HEK293T (cell line): ENCODE measurements around the gene SMARCA5.

Source experiments
- CTCF ChIA-PET: fragments of 350-600 bp; formaldehyde crosslinking; extraction: SDS; loops from one replicate; lab custom pipeline; 2021; ENCODE audit warnings: antibody characterized with exemption, inconsistent platforms; lab: Yijun Ruan, JAX
- POLR2A ChIA-PET: fragments of 350-600 bp; formaldehyde crosslinking; extraction: SDS; loops from one replicate; lab custom pipeline; 2020; ENCODE audit warnings: antibody characterized with exemption, inconsistent platforms; lab: Yijun Ruan, JAX
- DNase-seq: peaks from one replicate; pipeline ENCODE4 v3.0.0; 2012; ENCODE audit warnings: mixed read lengths; ENCODE audit errors: extremely low spot score
- ARNT ChIP-seq: fragments of 450-650 bp; IDR thresholded peaks from 2 replicates; pipeline ENCODE4 v1.6.1; 2017; ENCODE audit warnings: mild to moderate bottlenecking
- BHLHE40 ChIP-seq: fragments of 450-650 bp; IDR thresholded peaks from 2 replicates; pipeline ENCODE4 v1.6.1; 2016; ENCODE audit warnings: mild to moderate bottlenecking, moderate library complexity, borderline replicate concordance
- CTBP1 ChIP-seq: fragments of 450-650 bp; IDR thresholded peaks from 2 replicates; pipeline ENCODE4 v1.6.1; 2016; ENCODE audit warnings: borderline replicate concordance
- ELF4 ChIP-seq: fragments of 450-650 bp; IDR thresholded peaks from 2 replicates; pipeline ENCODE4 v1.6.1; 2017; ENCODE audit warnings: antibody characterized with exemption
- FOXA1 ChIP-seq: fragments of 450-650 bp; IDR thresholded peaks from 2 replicates; pipeline ENCODE4 v1.6.1; 2016; ENCODE audit warnings: mild to moderate bottlenecking
- FOXK2 ChIP-seq: fragments of 450-650 bp; IDR thresholded peaks from 2 replicates; pipeline ENCODE4 v1.6.1; 2016; ENCODE audit warnings: mild to moderate bottlenecking
- FOXM1 ChIP-seq: fragments of 450-650 bp; IDR thresholded peaks from 2 replicates; pipeline ENCODE4 v1.6.1; 2017; ENCODE audit warnings: mild to moderate bottlenecking, borderline replicate concordance
- HDGF ChIP-seq: fragments of 450-650 bp; IDR thresholded peaks from 2 replicates; pipeline ENCODE4 v1.6.1; 2017; ENCODE audit warnings: antibody characterized with exemption, borderline replicate concordance
- L3MBTL2 ChIP-seq: fragments of 450-650 bp; conservative IDR thresholded peaks from 2 replicates; pipeline ENCODE4 v1.6.1; 2016; ENCODE audit warnings: mild to moderate bottlenecking
- LEF1 ChIP-seq: fragments of 450-650 bp; IDR thresholded peaks from 2 replicates; pipeline ENCODE4 v1.6.1; 2017; ENCODE audit warnings: mild to moderate bottlenecking, borderline replicate concordance
- NFRKB ChIP-seq: fragments of 450-650 bp; IDR thresholded peaks from 2 replicates; pipeline ENCODE4 v1.6.1; 2016; ENCODE audit warnings: mild to moderate bottlenecking, moderate library complexity
- PKNOX1 ChIP-seq: fragments of 450-650 bp; IDR thresholded peaks from 2 replicates; pipeline ENCODE4 v1.6.1; 2016
- SP1 ChIP-seq: fragments of 450-650 bp; IDR thresholded peaks from 2 replicates; pipeline ENCODE4 v1.6.1; 2017
- SUZ12 ChIP-seq: fragments of 450-650 bp; IDR thresholded peaks from 2 replicates; pipeline ENCODE4 v1.6.1; 2016; ENCODE audit warnings: mild to moderate bottlenecking
- TARDBP ChIP-seq: fragments of 450-650 bp; IDR thresholded peaks from 2 replicates; pipeline ENCODE4 v1.6.1; 2016
- ZNF384 ChIP-seq: fragments of 450-650 bp; IDR thresholded peaks from 2 replicates; pipeline ENCODE4 v1.6.1; 2016

The SMARCA5 gene

DNA sequence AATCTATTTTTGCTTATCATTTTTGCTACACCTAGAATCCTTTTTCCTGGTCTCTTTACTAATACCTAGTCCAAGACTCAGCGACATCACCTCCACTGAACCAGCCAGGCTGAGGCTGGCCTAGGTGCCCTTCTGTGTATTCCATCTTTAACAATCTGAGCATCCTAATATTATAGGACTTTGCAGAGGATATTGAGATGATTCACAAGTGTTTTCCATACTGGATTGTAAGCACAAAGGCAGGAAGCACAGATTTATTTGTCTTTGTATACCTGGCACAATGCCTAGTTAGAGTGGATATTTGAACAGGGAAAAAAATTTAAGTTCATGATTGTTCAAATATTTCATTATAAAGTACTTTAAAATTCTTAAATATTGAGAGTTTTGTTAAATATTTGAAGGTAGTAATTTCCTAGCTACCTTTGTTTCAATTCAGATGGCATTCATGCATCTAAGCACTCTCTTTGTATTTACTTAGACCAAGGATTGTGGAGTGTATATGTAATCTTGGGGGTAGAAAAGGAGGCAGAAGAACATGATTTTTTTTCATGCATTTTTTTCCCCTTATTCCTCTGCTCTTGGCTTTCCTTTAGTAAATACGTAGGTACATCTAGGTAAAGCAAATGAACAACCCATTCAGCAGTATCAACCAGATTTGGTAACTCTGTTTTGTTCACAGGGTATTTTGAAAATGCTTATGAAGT lies 18.4 kb downstream of the SMARCA5 start:
- DNase-seq, result no peak
- TF ChIP-seq TARDBP, result no peak
- no peak for TF ChIP-seq SUZ12
- TF ChIP-seq FOXM1, result no peak
- TF ChIP-seq LEF1, result no peak
- TF ChIP-seq PKNOX1, result no peak
- TF ChIP-seq HDGF, result no peak
- TF ChIP-seq ELF4, result no peak
- no peak for TF ChIP-seq FOXA1
- no peak for TF ChIP-seq NFRKB
- TF ChIP-seq BHLHE40, result no peak
- TF ChIP-seq ZNF384, result no peak
- TF ChIP-seq L3MBTL2, result no peak
- TF ChIP-seq ARNT, result no peak
- TF ChIP-seq CTBP1, result no peak
- TF ChIP-seq SP1, result no peak
- no peak for TF ChIP-seq FOXK2
- ChIA-PET POLR2A (no interaction called here), CTCF (interaction anchor here (1.2 kb wide), 1 partner anchor 15 kb away, joined by 4 read pairs; no protein-coding TSS in a partner anchor)

DNA sequence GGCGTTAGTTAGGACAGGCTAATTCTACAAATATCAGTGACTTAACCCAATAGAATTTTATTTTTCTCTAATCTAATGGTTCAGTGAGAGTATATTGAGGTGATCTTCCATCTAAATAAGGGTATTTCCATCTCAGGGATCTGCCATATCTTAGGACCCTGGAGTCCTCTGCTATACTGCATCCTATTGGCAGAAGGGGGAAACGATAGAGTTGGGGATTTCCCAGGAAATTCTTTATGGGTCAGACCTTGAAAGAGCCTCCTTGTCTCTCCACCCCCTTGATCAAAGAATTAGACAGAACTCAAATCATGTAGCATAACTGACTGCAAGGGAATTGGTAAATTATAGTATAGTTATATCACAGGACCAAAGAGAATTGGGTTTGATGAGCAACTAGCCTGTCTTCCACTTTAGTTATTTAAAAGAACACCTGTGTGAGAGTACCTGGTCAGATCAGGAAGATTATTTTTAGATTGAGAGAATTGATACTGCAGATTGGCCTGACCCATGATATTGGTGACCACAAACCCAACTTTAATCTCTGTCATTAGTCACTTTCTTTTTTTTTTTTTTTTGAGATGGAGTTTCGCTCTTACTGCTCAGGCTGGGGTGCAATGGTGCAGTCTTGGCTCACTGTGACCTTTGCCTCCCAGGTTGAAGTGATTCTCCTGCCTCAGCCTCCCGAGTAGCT lies 25.6 kb downstream of the SMARCA5 start:
- ChIA-PET POLR2A (no interaction called here), CTCF (no interaction called here)
- no peak for DNase-seq
- TF ChIP-seq BHLHE40, result no peak
- no peak for TF ChIP-seq PKNOX1
- no peak for TF ChIP-seq ARNT
- no peak for TF ChIP-seq ELF4
- no peak for TF ChIP-seq FOXA1
- no peak for TF ChIP-seq ZNF384
- no peak for TF ChIP-seq SUZ12
- TF ChIP-seq FOXK2, result no peak
- no peak for TF ChIP-seq FOXM1
- no peak for TF ChIP-seq HDGF
- no peak for TF ChIP-seq NFRKB
- no peak for TF ChIP-seq L3MBTL2
- no peak for TF ChIP-seq LEF1

DNA sequence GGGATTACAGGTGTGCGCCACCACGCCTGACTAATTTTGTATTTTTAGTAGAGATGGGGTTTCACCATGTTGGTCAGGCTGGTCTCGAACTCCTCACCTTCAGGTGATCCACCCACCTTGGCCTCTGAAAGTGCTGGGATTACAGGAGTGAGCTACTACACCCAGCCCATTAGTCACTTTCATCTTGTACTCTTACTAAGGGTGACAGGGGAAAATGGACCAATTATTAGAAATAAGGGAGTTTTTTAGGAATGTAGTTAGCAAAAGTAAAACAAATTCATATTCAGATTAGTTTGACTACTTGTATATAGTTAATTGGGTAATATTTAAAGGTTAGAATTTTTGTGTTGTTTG lies 26.1 kb downstream of the SMARCA5 start:
- DNase-seq, result no peak
- CTCF ChIA-PET, result no interaction called here
- POLR2A ChIA-PET, result no interaction called here
- no peak for TF ChIP-seq FOXA1
- no peak for TF ChIP-seq HDGF
- no peak for TF ChIP-seq FOXK2
- no peak for TF ChIP-seq FOXM1
- no peak for TF ChIP-seq SP1
- no peak for TF ChIP-seq LEF1
- no peak for TF ChIP-seq NFRKB
- TF ChIP-seq CTBP1, result no peak
- no peak for TF ChIP-seq PKNOX1
- no peak for TF ChIP-seq ARNT
- no peak for TF ChIP-seq ELF4
- no peak for TF ChIP-seq BHLHE40
- TF ChIP-seq TARDBP, result no peak
- no peak for TF ChIP-seq SUZ12
- TF ChIP-seq L3MBTL2, result no peak
- TF ChIP-seq ZNF384, result no peak

- CTCF ChIA-PET, result no interaction called here
- POLR2A ChIA-PET, result no interaction called here
- no peak for DNase-seq
- TF ChIP-seq ARNT (no peak), SP1 (no peak), ELF4 (no peak), HDGF (no peak), FOXK2 (no peak), TARDBP (no peak), LEF1 (no peak), ZNF384 (no peak), L3MBTL2 (no peak), BHLHE40 (no peak), SUZ12 (no peak), NFRKB (no peak), FOXA1 (no peak), FOXM1 (no peak)
Observed at GRCh38 chr4:143549928-143550327, 36.4 kb downstream of the SMARCA5 start.

DNA sequence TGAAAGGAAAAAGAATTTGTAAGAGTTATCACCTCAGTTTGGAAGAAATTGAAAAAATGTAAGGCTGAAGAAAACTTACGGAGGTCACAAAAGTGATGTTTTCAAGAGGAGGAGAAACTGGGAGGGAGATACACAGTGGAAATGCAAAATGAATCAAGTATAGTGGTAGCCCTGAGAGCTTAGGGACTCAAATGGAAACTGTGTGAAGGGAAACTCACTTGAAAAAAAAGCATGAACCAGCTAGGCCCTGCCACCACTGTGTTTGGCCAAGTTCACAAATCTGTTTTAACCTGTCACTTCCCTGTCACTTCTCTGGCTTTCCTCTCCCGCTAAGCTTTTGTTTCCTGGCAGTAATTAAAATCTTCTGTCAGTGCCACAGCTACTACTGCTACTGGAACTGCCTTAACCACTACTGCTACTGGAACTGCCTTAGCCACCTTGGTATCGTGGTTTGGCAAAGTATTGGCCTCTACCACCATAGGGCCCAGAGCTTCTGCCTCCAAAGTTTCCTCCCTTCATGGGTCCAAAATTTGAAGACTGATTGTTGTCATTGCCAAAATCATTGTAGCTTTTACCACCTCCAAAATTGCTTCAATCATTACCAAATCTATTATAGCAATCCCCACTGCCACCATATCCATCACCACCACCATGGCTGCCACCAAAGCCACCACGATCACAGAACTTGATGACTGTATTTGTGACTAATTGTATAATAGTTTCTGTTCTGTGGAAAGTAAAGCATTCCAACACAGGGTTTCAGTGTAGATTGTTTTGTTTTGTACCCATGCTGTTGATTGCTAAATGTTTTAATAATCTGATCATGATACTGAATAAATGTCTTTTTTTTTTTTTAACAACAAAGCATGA lies 41.5 kb downstream of the SMARCA5 start:
- CTCF ChIA-PET, result interaction anchor here (0.7 kb wide), 1 partner anchor 8 kb away, joined by 3 read pairs; no protein-coding TSS in a partner anchor
- POLR2A ChIA-PET, result no interaction called here
- no peak for TF ChIP-seq LEF1
- no peak for TF ChIP-seq PKNOX1
- no peak for TF ChIP-seq FOXA1
- no peak for DNase-seq
